Fibroblast of lung (primary cell): ENCODE results near the gene COL16A1. TPM values are rescaled to one million over a fixed set of nuclear protein-coding genes. Genes with fewer than 3 reads are reported as not detected.

Experiments
- DNase-seq, 2 donors: peaks; one replicate each; pipeline versions ENCODE4 v3.0.0 to v3.0.0-alpha.2; 2010; ENCODE audit warnings: low read depth in 2 of 2
- H2AFZ ChIP-seq: 2 replicates; pipeline ENCODE4 v1.5.1; 2012; ENCODE audit warnings: low read length, control low read depth, inconsistent platforms
- H3K27ac ChIP-seq: 2 replicates; pipeline ENCODE4 v1.5.1; 2011; ENCODE audit warnings: low read length, control low read depth; ENCODE audit not compliant: insufficient read depth
- H3K27me3 ChIP-seq: 2 replicates; pipeline ENCODE4 v1.5.1; 2011; ENCODE audit warnings: mild to moderate bottlenecking, low read length; ENCODE audit not compliant: control insufficient read depth, insufficient read depth
- H3K36me3 ChIP-seq: 2 replicates; pipeline ENCODE4 v1.5.1; 2011; ENCODE audit warnings: low read length; ENCODE audit not compliant: control insufficient read depth, insufficient read depth
- H3K4me1 ChIP-seq: 2 replicates; pipeline ENCODE4 v1.5.1; 2011; ENCODE audit warnings: low read length; ENCODE audit not compliant: control insufficient read depth, insufficient read depth; ENCODE audit errors: extremely low read depth
- H3K4me2 ChIP-seq: 2 replicates; pipeline ENCODE4 v1.5.1; 2011; ENCODE audit warnings: low read length, control low read depth; ENCODE audit not compliant: insufficient read depth; ENCODE audit errors: extremely low read depth
- H3K4me3 ChIP-seq, 4 experiments: fragments of 200-600 bp in 1 of 4; sonication (generic) in 1 of 4; replicated peaks in 1 of 4; 2 replicates each; pipeline ENCODE4 v1.5.1; 2011 to 2016; ENCODE audit warnings: low read length in 4 of 4, low read depth in 3 of 4, mild to moderate bottlenecking in 3 of 4, control low read depth in 2 of 4, inconsistent platforms in 1 of 4, mixed read lengths in 1 of 4; ENCODE audit not compliant: insufficient read depth in 1 of 4; ENCODE audit errors: control extremely low read depth in 1 of 4
- H3K79me2 ChIP-seq: 2 replicates; pipeline ENCODE4 v1.5.1; 2012; ENCODE audit warnings: mild to moderate bottlenecking, low read length, inconsistent platforms; ENCODE audit not compliant: control insufficient read depth, insufficient read depth
- H3K9ac ChIP-seq: 2 replicates; pipeline ENCODE4 v1.5.1; 2011; ENCODE audit warnings: mild to moderate bottlenecking, low read length, control low read depth; ENCODE audit not compliant: insufficient read depth
- H3K9me3 ChIP-seq: 2 replicates; pipeline ENCODE4 v1.5.1; 2012; ENCODE audit warnings: low read depth, low read length; ENCODE audit not compliant: control insufficient read depth, insufficient read depth
- H4K20me1 ChIP-seq: 2 replicates; pipeline ENCODE4 v1.5.1; 2011; ENCODE audit warnings: low read length; ENCODE audit not compliant: control insufficient read depth, insufficient read depth; ENCODE audit errors: extremely low read depth
- EZH2 ChIP-seq: IDR thresholded peaks from 2 replicates; pipeline ENCODE4 v1.5.1; 2012; ENCODE audit warnings: low read length, control low read depth, mild to moderate bottlenecking; ENCODE audit errors: missing control alignments
- polyA plus RNA-seq, 2 donors: library from polyadenylated mRNA; depleted of rRNA in 1 of 2; stranded (reverse) in 1 of 2; unstranded in 1 of 2; fragments of >200 nt; gene quantifications; 2 replicates each; pipeline ENCODE4 v1.2.1, GENCODE V29; 2011 to 2012; ENCODE audit warnings: missing spikeins in 1 of 2
- total RNA-seq: library from RNA; depleted of rRNA; stranded (reverse); fragments of >200 nt; gene quantifications from 2 replicates; pipeline ENCODE4 v1.2.1, GENCODE V29; 2014
- TF ChIP-seq, protein P1 (sequence below), 2 donors: IDR thresholded peaks in 1 of 2; conservative IDR thresholded peaks in 1 of 2; 1 replicate in 1 of 2; 2 replicates in 1 of 2; pipeline ENCODE4 v1.5.1; 2011 to 2012; ENCODE audit warnings: low read length in 2 of 2, control low read depth in 1 of 2, inconsistent platforms in 1 of 2, low read depth in 1 of 2, mild to moderate bottlenecking in 1 of 2

COL16A1 gene
- total and polyA plus RNA-seq, 2 donors (not counting 1 experiment from before 2014, with no cell fraction given), result 20.9 to 80.3 TPM

- Histone ChIP-seq H3K79me2 (no peaks in the 10 kb centered on the region), H3K4me1 (peaks cover 16% of the 10 kb centered on the region), H3K4me2 (no peak overlapping the region), H3K27ac (no peak overlapping the region), H3K27me3 (no peaks in the 10 kb centered on the region), H3K4me3 (no peak overlapping the region), H3K9me3 (no peaks in the 10 kb centered on the region), H3K36me3 (no peaks in the 10 kb centered on the region), H4K20me1 (no peaks in the 10 kb centered on the region), H2AFZ (no peak overlapping the region), H3K9ac (no peak overlapping the region)
- no peak for DNase-seq
- no peak for TF ChIP-seq EZH2
- TF ChIP-seq, protein P1, sequence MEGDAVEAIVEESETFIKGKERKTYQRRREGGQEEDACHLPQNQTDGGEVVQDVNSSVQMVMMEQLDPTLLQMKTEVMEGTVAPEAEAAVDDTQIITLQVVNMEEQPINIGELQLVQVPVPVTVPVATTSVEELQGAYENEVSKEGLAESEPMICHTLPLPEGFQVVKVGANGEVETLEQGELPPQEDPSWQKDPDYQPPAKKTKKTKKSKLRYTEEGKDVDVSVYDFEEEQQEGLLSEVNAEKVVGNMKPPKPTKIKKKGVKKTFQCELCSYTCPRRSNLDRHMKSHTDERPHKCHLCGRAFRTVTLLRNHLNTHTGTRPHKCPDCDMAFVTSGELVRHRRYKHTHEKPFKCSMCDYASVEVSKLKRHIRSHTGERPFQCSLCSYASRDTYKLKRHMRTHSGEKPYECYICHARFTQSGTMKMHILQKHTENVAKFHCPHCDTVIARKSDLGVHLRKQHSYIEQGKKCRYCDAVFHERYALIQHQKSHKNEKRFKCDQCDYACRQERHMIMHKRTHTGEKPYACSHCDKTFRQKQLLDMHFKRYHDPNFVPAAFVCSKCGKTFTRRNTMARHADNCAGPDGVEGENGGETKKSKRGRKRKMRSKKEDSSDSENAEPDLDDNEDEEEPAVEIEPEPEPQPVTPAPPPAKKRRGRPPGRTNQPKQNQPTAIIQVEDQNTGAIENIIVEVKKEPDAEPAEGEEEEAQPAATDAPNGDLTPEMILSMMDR (conservative IDR thresholded peaks at IDR 0.05 in 1 of 2, IDR thresholded peaks at IDR 0.05 in 1 of 2; ENCODE audit: low read depth in 1 of 2, low read length in 2 of 2), result no peak
These were observed 48.0 kb upstream of the COL16A1 start for GRCh38 chr1:31751822-31752241.

- no peak overlapping the region for H3K4me2 ChIP-seq
- no peak overlapping the region for H2AFZ ChIP-seq
- no peak overlapping the region for H3K9ac ChIP-seq
- peak; percentile 57 to 88 for DNase-seq
- H3K4me3 ChIP-seq, result no peak overlapping the region
- no peaks in the 10 kb centered on the region for H3K27me3 ChIP-seq
- no peaks in the 10 kb centered on the region for H3K79me2 ChIP-seq
- H3K9me3 ChIP-seq, result no peaks in the 10 kb centered on the region
- no peak overlapping the region for H3K27ac ChIP-seq
- no peaks in the 10 kb centered on the region for H4K20me1 ChIP-seq
- no peaks in the 10 kb centered on the region for H3K36me3 ChIP-seq
- no peak for TF ChIP-seq EZH2
- TF ChIP-seq, protein P1 (conservative IDR thresholded peaks at IDR 0.05 in 1 of 2, IDR thresholded peaks at IDR 0.05 in 1 of 2; ENCODE audit: low read depth in 1 of 2, low read length in 2 of 2), result no peak
- peaks cover 16% of the 10 kb centered on the region for H3K4me1 ChIP-seq
These were observed 47.2 kb upstream of the COL16A1 start for GRCh38 chr1:31750858-31751510.

GRCh38 chr1:31749785-31750735 is 46.2 kb upstream of the COL16A1 start:
- TF ChIP-seq, protein P1 (conservative IDR thresholded peaks at IDR 0.05 in 1 of 2, IDR thresholded peaks at IDR 0.05 in 1 of 2; ENCODE audit: low read depth in 1 of 2, low read length in 2 of 2), result no peak
- no peak for TF ChIP-seq EZH2
- Histone ChIP-seq H3K79me2 (no peaks in the 10 kb centered on the region), H4K20me1 (no peaks in the 10 kb centered on the region), H3K4me1 (peaks cover 11% of the 10 kb centered on the region), H3K9ac (no peak overlapping the region), H3K4me2 (no peak overlapping the region), H2AFZ (no peak overlapping the region), H3K4me3 (no peak overlapping the region), H3K9me3 (no peaks in the 10 kb centered on the region), H3K36me3 (no peaks in the 10 kb centered on the region), H3K27me3 (no peaks in the 10 kb centered on the region), H3K27ac (no peak overlapping the region)
- no peak for DNase-seq
